Measurements from ENCODE around the gene RSPO3.

The RSPO3 gene

GRCh38 chr6:127120787-127121636, 2.5 kb downstream of the RSPO3 start:
- Mint-ChIP-seq H3K27ac (no peak overlapping the region), H3K4me3 (no peak overlapping the region), H3K9me3 (no peaks in the 10 kb centered on the region), H3K4me1 (ENCODE audit: low read depth) (peaks cover 15% of the 10 kb centered on the region), H3K27me3 (ENCODE audit: low read depth) (peaks cover 87% of the 10 kb centered on the region), H3K36me3 (ENCODE audit: low read depth) (no peaks in the 10 kb centered on the region)

GRCh38 chr6:127121637-127121960, 3.1 kb downstream of the RSPO3 start:
- Mint-ChIP-seq H3K27me3 (ENCODE audit: low read depth) (peaks cover 84% of the 10 kb centered on the region), H3K4me1 (ENCODE audit: low read depth) (peaks cover 15% of the 10 kb centered on the region), H3K4me3 (no peak overlapping the region), H3K27ac (no peak overlapping the region), H3K36me3 (ENCODE audit: low read depth) (no peaks in the 10 kb centered on the region), H3K9me3 (no peaks in the 10 kb centered on the region)

GRCh38 chr6:127124172-127124571, 5.7 kb downstream of the RSPO3 start:
- H3K36me3 Mint-ChIP-seq (ENCODE audit: low read depth): no peaks in the 10 kb centered on the region
- H3K4me3 Mint-ChIP-seq: no peak overlapping the region
- peaks cover 77% of the 10 kb centered on the region for H3K27me3 Mint-ChIP-seq (ENCODE audit: low read depth)
- no peaks in the 10 kb centered on the region for H3K9me3 Mint-ChIP-seq
- peaks cover 11% of the 10 kb centered on the region for H3K4me1 Mint-ChIP-seq (ENCODE audit: low read depth)
- no peak overlapping the region for H3K27ac Mint-ChIP-seq

- H3K27me3 Mint-ChIP-seq (ENCODE audit: low read depth): peaks cover 79% of the 10 kb centered on the region
- no peaks in the 10 kb centered on the region for H3K36me3 Mint-ChIP-seq (ENCODE audit: low read depth)
- peaks cover 9% of the 10 kb centered on the region for H3K4me1 Mint-ChIP-seq (ENCODE audit: low read depth)
Measured at GRCh38 chr6:127124680-127125079, 6.2 kb downstream of the RSPO3 start.

GRCh38 chr6:127128066-127128465, 9.6 kb downstream of the RSPO3 start:
- Mint-ChIP-seq H3K4me1 (ENCODE audit: low read depth) (no peaks in the 10 kb centered on the region), H3K27me3 (ENCODE audit: low read depth) (peaks cover 61% of the 10 kb centered on the region), H3K36me3 (ENCODE audit: low read depth) (no peaks in the 10 kb centered on the region), H3K4me3 (no peak overlapping the region), H3K27ac (no peak overlapping the region), H3K9me3 (no peaks in the 10 kb centered on the region)

More at GRCh38 chr6:127124680-127125079, 6.2 kb downstream of the RSPO3 start:
- H3K9me3 Mint-ChIP-seq: no peaks in the 10 kb centered on the region
- no peak overlapping the region for H3K4me3 Mint-ChIP-seq
- no peak overlapping the region for H3K27ac Mint-ChIP-seq

GRCh38 chr6:127129251-127129650, 10.8 kb downstream of the RSPO3 start:
- Mint-ChIP-seq H3K36me3 (ENCODE audit: low read depth) (no peaks in the 10 kb centered on the region), H3K27me3 (ENCODE audit: low read depth) (peaks cover 49% of the 10 kb centered on the region), H3K4me1 (ENCODE audit: low read depth) (no peaks in the 10 kb centered on the region), H3K27ac (no peak overlapping the region), H3K4me3 (no peak overlapping the region), H3K9me3 (no peaks in the 10 kb centered on the region)

- no peaks in the 10 kb centered on the region for H3K9me3 Mint-ChIP-seq
Measured at GRCh38 chr6:127131275-127131674, 12.8 kb downstream of the RSPO3 start.

GRCh38 chr6:127131772-127132376, 13.4 kb downstream of the RSPO3 start:
- Mint-ChIP-seq H3K9me3 (no peaks in the 10 kb centered on the region), H3K4me1 (ENCODE audit: low read depth) (no peaks in the 10 kb centered on the region), H3K27me3 (ENCODE audit: low read depth) (peaks cover 38% of the 10 kb centered on the region), H3K36me3 (ENCODE audit: low read depth) (no peaks in the 10 kb centered on the region), H3K27ac (no peak overlapping the region), H3K4me3 (no peak overlapping the region)

More at GRCh38 chr6:127131275-127131674, 12.8 kb downstream of the RSPO3 start:
- Mint-ChIP-seq H3K4me1 (ENCODE audit: low read depth) (no peaks in the 10 kb centered on the region), H3K27ac (no peak overlapping the region), H3K27me3 (ENCODE audit: low read depth) (peaks cover 36% of the 10 kb centered on the region), H3K4me3 (no peak overlapping the region), H3K36me3 (ENCODE audit: low read depth) (no peaks in the 10 kb centered on the region)

GRCh38 chr6:127134136-127134535, 15.7 kb downstream of the RSPO3 start:
- H3K4me3 Mint-ChIP-seq: no peak overlapping the region
- H3K4me1 Mint-ChIP-seq (ENCODE audit: low read depth): no peaks in the 10 kb centered on the region
- H3K27ac Mint-ChIP-seq: no peak overlapping the region
- peaks cover 25% of the 10 kb centered on the region for H3K27me3 Mint-ChIP-seq (ENCODE audit: low read depth)
- H3K36me3 Mint-ChIP-seq (ENCODE audit: low read depth): no peaks in the 10 kb centered on the region
- H3K9me3 Mint-ChIP-seq: no peaks in the 10 kb centered on the region

GRCh38 chr6:127136786-127137185, 18.3 kb downstream of the RSPO3 start:
- Mint-ChIP-seq H3K36me3 (ENCODE audit: low read depth) (no peaks in the 10 kb centered on the region), H3K9me3 (no peaks in the 10 kb centered on the region), H3K4me1 (ENCODE audit: low read depth) (no peaks in the 10 kb centered on the region), H3K27ac (no peak overlapping the region), H3K4me3 (no peak overlapping the region), H3K27me3 (ENCODE audit: low read depth) (peaks cover 14% of the 10 kb centered on the region)

GRCh38 chr6:127146932-127147331, 28.5 kb downstream of the RSPO3 start:
- H3K27me3 Mint-ChIP-seq (ENCODE audit: low read depth): peaks cover 15% of the 10 kb centered on the region
- no peaks in the 10 kb centered on the region for H3K9me3 Mint-ChIP-seq
- no peak overlapping the region for H3K27ac Mint-ChIP-seq
- H3K4me1 Mint-ChIP-seq (ENCODE audit: low read depth): no peaks in the 10 kb centered on the region
- H3K4me3 Mint-ChIP-seq: no peak overlapping the region
- no peaks in the 10 kb centered on the region for H3K36me3 Mint-ChIP-seq (ENCODE audit: low read depth)

- Mint-ChIP-seq H3K4me1 (ENCODE audit: low read depth) (no peaks in the 10 kb centered on the region), H3K36me3 (ENCODE audit: low read depth) (no peaks in the 10 kb centered on the region), H3K4me3 (no peak overlapping the region), H3K9me3 (no peaks in the 10 kb centered on the region), H3K27me3 (ENCODE audit: low read depth) (peaks cover 17% of the 10 kb centered on the region), H3K27ac (no peak overlapping the region)
Measured at GRCh38 chr6:127147534-127147933, 29.1 kb downstream of the RSPO3 start.

GRCh38 chr6:127148511-127148910, 30.0 kb downstream of the RSPO3 start:
- Mint-ChIP-seq H3K4me1 (ENCODE audit: low read depth) (no peaks in the 10 kb centered on the region), H3K9me3 (no peaks in the 10 kb centered on the region), H3K27me3 (ENCODE audit: low read depth) (peaks cover 20% of the 10 kb centered on the region), H3K27ac (no peak overlapping the region), H3K4me3 (no peak overlapping the region), H3K36me3 (ENCODE audit: low read depth) (no peaks in the 10 kb centered on the region)

- H3K36me3 Mint-ChIP-seq (ENCODE audit: low read depth): no peaks in the 10 kb centered on the region
- no peaks in the 10 kb centered on the region for H3K9me3 Mint-ChIP-seq
- H3K4me3 Mint-ChIP-seq: no peak overlapping the region
- H3K27me3 Mint-ChIP-seq (ENCODE audit: low read depth): peaks cover 10% of the 10 kb centered on the region
- no peak overlapping the region for H3K27ac Mint-ChIP-seq
- H3K4me1 Mint-ChIP-seq (ENCODE audit: low read depth): no peaks in the 10 kb centered on the region
Measured at GRCh38 chr6:127154509-127154908, 36.0 kb downstream of the RSPO3 start.

GRCh38 chr6:127160484-127160883, 42.0 kb downstream of the RSPO3 start:
- no peaks in the 10 kb centered on the region for H3K9me3 Mint-ChIP-seq
- no peak overlapping the region for H3K27ac Mint-ChIP-seq
- no peak overlapping the region for H3K4me3 Mint-ChIP-seq
- no peaks in the 10 kb centered on the region for H3K27me3 Mint-ChIP-seq (ENCODE audit: low read depth)
- H3K4me1 Mint-ChIP-seq (ENCODE audit: low read depth): no peaks in the 10 kb centered on the region
- no peaks in the 10 kb centered on the region for H3K36me3 Mint-ChIP-seq (ENCODE audit: low read depth)

Data from T-helper 1 cell treated with Interleukin-12 subunit alpha and Interleukin-12 subunit beta and Interleukin-4 antibody, amounts not matched to agents 30 μg/mL and 1 μg/mL, for 36 hours (primary cell).